H7 (cell line): ENCODE data around the gene ATP8B3. TPM values are rescaled to one million over a fixed set of nuclear protein-coding genes. Genes with fewer than 3 reads are reported as not detected.

Experiments used
- DNase-seq: peaks from one replicate; pipeline ENCODE4 v3.0.0; 2012
- H3K27me3 ChIP-seq: 2 replicates; pipeline ENCODE4 v1.6.0; 2011; ENCODE audit warnings: mild to moderate bottlenecking, low read length; ENCODE audit not compliant: control insufficient read depth, insufficient read depth
- H3K36me3 ChIP-seq: replicated peaks from 2 replicates; pipeline ENCODE4 v1.5.1; 2011; ENCODE audit warnings: low read length; ENCODE audit not compliant: control insufficient read depth, insufficient read depth
- H3K4me3 ChIP-seq: 2 replicates; pipeline ENCODE4 v1.5.1; 2011; ENCODE audit warnings: low read depth, mild to moderate bottlenecking, control low read depth, low read length, moderate library complexity; ENCODE audit not compliant: insufficient read depth
- total RNA-seq: library from RNA; depleted of rRNA; stranded (reverse); fragments of >200 nt; shearing (Covaris generic); gene quantifications from 2 replicates; pipeline ENCODE4 v1.2.3, GENCODE V29; 2014

Gene ATP8B3
- total RNA-seq, 1 experiment from 2014 or later, result 7.4 TPM

DNA sequence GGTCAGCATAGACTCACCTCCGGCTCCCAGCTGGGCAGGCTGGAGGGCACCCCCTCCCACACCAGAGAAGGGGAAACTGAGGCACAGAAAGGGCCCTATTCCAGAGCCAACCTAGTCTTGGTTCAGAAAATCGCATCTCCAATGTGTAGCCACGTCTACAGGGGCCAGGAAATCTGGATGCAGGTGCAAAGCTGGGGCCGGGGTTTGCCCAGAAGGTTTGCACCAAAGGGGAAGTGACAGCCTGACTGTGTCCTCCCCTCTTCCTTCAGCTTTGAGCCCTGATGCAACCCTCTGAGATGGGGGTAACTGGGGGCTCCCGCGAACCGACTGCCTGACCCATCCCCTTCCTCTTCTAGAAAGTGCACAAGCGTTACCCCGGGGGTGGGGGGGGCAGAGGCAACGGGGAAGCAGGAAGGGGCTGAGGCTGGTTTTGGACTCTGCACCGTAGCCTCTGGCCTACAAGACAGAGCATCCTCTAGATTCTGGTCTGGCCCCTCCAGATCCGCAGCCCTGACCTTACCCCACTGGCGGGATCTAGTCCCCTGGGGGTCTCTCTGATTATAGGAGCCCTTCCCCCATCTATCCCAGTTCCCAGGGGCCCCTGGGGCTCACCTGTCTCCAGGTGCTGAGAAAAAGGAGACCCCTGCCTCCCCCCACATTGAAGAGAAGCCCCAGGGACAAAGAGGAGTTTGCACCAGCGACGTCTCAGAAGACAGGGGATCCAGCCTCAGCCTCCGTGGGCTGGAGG lies 59.9 kb downstream of the ATP8B3 start:
- DNase-seq, result peak; percentile 66
- peaks cover 97% of the 10 kb centered on the region for H3K27me3 ChIP-seq
- H3K4me3 ChIP-seq, result no peak overlapping the region
- no peaks in the 10 kb centered on the region for H3K36me3 ChIP-seq

DNA sequence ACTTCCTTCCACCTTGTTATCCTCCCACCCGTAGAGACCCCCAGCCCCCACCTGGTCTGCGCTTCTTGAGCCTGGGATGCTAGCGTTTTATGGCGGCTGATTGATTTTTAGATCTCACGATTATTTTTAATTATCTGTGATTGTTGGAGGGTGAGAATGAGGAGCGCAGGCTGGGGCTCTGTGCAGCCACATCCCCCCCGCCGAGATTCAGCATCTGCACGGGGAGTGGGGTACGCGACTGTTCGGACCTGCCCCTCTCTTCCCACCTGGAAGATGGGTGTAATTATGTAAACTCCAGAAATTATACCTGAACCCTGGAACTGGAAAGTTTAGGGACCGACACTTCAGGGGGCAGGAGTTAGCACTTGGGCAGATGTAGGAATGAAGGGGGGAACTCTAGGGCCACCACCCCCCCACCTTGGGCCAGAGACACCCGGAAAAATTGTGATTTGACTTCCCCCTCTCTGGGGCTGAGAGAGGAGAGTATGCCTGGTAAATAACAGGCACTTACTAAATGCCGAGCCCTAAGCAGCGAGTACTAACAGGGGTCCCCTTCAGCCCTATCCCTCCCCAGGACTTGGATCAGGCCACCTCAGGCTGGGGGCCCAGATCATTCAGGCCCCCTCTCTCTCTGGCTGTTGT lies 60.6 kb downstream of the ATP8B3 start:
- Histone ChIP-seq H3K27me3 (peaks cover 97% of the 10 kb centered on the region), H3K36me3 (no peaks in the 10 kb centered on the region), H3K4me3 (no peak overlapping the region)
- DNase-seq, result peak; percentile 55

DNA sequence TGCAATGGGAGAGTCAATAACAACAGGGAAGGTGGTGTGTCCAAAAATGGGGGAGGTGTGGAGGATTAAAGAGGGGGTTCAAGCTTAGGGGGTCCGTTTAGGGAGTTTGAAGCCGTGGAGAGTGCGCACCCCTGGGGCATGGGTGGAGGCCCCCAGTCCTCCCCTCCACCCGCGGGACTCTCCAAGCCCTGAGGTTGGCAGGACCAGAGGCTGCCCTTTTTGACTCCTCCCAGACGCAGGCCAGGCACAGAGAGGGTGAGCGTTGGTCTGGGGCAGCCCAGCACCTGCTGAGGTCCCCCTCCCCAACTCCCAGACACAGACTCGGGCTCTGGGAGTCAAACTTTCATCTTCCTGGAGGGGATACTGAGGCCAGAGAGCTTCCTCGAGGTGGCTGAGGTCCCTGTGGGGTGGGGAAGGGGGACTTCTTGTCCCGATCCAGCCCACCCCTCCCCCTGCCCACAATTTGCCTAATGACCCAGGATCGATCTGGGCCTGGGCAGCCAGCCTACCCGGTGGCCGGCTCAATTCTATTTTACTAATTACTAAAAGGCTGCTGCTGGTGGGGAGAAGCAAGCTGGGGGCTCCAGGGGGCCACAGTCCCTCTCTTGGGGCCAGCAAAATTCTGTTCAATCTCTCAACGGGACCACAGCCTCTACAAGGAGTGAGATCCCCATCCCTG lies 61.6 kb downstream of the ATP8B3 start:
- Histone ChIP-seq H3K36me3 (no peaks in the 10 kb centered on the region), H3K4me3 (no peak overlapping the region), H3K27me3 (peaks cover 92% of the 10 kb centered on the region)
- DNase-seq, result peak; percentile 57

DNA sequence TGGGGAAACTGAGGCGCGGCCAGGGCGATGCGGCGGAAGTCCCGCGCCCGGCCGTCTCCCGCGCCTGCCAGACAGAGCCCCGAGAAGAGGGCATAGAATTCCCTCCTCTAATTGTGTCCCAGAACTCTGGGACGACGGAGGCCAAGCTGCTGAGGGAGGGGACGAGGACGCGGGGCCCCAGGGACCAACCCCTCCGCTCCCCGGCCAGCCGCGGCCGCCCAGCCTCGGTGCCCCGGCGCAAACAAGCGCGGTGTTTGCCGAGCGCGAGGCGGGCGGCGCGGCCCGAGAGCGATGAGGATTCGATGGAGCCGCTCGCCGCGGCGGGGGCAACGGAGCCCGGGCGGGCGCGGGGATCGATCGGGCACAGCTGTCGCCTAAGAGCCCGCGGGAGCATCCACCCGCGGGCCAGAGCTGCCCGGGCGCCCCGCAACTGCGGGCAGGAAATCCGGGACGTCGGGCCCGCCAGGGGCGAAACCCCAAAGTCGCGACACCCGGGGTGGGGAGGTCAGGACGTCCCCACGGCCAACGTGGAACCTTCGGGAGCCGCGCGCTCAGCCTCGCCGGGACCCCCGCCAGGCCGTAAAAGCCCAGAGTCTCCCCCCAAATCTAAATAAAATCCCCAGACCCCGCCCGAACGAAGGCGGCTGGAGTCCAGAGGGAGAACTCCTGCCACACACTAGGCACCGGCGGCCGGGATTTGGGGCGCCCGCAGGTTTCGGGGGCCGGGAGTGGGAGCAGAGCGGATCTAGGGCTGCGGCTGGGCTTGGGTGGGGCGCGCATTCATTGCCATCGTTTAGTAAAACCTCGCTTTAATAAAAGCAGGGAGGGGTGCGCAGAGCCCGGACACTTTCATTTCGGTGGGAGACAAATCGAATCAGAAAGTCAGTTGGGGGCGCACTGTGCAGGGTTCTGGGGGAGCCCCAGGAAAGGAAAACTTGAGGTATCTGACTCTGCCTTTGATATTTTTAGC lies 62.4 kb downstream of the ATP8B3 start:
- Histone ChIP-seq H3K27me3 (peaks cover 92% of the 10 kb centered on the region), H3K36me3 (no peaks in the 10 kb centered on the region), H3K4me3 (no peak overlapping the region)
- peak; percentile 83 for DNase-seq

DNA sequence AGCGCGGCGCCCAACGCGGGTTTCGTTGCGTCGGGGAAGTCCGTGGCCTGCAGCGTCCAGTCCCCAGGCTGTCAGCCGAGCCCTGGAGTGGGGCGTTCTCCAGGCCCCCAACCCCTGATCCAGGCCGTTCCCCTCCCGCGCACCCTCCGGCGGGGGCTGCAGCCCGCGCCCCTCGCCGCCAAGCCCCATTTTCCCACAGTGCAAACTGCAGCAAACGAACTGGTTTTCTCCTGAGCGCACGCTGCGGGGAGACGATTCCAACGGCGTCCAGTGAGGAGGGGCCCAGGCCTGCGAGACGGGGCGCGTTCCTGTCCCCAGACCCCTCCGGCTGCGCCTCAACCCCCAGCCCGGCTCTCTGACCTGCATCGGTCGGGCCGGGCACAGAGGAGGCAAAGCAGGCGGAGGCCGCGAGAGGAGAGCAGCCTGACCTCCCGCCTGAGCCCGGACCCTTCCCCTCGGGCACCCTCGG lies 63.2 kb downstream of the ATP8B3 start:
- no peak overlapping the region for H3K4me3 ChIP-seq
- H3K36me3 ChIP-seq, result no peaks in the 10 kb centered on the region
- peak; percentile 81 for DNase-seq
- H3K27me3 ChIP-seq, result peaks cover 90% of the 10 kb centered on the region

DNA sequence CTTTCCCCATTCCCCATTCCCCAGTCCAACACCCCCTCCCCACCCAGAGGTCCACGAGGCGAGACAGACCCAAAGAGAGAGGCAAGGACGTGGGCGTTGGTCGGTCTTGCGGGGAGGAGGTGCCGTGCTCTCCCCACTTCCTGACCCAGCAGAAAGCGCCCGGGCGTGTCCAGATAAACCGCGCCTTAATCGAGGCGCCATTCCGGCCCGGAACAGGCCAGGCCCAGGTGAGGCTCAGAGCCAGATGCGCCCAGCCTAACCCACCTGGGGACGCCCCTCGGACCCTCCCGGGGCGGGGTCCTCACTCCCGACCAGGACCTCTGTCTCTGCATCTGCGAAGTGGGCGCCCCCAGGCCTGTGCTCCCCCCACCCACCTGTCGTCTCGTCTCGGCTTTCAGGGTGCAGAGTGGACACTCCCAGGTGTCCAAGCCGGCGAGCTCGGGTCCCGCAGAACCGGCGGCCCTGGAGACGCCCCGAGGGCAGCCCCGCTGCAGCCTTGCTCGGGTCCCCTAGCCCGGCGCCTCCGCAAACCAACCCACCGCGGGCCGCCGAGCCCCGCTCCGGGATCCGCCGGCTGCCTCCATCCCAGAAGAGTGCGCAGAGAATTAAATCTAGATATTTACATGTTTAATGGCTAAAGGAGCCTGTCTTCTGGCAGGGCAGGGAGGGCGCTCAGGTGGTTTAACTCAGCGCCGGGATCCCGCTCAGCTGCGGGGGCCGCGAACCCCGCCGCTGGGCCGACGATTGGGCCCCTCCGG lies 63.8 kb downstream of the ATP8B3 start:
- DNase-seq, result peak; percentile 87
- Histone ChIP-seq H3K27me3 (peaks cover 86% of the 10 kb centered on the region), H3K36me3 (no peaks in the 10 kb centered on the region), H3K4me3 (peak overlapping the region; percentile 29)

DNA sequence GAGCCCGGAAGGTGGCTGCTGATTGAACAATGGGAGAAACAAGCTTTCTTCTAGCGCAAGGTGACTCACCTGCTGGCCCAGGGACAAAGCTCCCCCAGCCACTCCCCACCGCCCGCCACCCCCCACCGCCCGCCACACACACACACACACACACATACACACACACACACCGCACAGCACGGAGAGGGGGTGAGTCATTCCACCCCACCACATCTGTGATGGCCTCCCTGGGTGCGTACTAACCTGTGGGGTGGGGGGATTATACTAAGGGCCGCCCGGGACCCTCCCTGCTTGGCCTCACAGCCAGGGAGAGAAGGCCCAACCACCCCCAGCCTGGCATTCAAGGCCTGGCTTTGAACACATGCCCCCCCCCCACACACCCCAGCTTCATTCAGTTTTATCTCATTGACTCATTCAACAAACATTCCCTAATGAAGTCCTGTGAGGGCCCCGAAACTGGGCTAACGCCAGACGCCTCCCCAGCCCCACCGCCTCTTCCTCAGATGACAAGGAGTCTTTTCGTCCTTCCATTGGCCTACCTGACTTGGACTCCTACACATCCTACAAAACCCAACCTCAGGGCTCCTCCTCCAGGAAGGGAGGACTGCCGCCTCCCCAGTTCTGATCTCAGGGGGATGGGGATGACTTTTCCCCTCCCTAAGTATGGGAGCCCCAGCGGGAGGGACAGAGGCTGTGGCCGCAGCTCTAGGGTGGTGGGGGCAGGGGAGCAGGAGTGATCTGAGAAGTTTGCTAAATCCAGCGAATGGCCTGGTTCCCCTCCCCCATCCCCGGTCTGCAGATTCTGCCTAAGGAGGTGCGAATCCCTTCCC lies 64.6 kb downstream of the ATP8B3 start:
- Histone ChIP-seq H3K4me3 (peak overlapping the region; percentile 29), H3K36me3 (no peaks in the 10 kb centered on the region), H3K27me3 (peaks cover 80% of the 10 kb centered on the region)
- peak; percentile 89 for DNase-seq

DNA sequence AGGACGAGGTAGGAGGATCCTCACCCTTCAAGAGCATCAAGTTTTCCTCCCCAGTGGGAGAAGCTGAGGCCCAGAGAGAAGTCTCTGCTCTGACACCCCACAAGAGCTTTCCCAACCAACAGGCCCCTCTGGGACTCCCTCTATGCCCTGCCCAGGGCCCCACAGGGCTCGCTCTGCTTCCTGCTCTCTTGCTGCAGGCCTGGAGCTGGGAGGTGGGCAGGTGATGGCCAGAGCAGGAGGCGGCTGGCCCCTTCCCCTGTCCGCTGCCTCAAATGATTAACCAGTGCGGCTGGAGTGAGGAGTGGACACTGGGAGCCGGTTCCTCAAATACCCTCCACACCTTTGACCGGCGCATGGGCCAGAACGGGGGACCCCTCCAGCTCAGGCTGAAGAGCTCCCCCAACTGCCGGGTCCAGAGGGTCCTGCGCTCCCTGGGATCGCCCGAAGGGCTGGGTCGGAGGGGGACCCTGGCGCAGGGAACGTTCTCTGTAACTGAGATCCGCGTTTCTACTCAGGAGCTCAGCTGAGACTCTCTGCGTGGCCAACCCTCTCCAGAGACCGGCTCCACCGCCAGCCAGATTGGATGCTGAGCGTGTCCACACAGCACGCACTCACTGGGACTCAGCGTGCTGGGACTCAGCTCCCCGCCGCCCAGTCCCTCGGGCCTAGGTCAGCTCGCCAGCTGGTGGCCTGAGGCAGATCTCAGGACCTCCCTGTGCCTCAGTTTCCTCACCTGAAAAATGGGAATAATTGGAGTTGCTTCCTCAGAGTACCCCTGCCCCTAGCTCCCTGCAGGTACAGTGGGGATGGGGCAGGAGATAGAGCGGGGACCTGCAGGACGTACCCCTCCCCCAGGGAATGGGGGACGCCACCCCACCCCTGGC lies 65.4 kb downstream of the ATP8B3 start:
- DNase-seq, result peak; percentile 79
- Histone ChIP-seq H3K36me3 (no peaks in the 10 kb centered on the region), H3K4me3 (peak overlapping the region; percentile 6; the same call in 1 of the 2 replicates), H3K27me3 (peaks cover 72% of the 10 kb centered on the region)

DNA sequence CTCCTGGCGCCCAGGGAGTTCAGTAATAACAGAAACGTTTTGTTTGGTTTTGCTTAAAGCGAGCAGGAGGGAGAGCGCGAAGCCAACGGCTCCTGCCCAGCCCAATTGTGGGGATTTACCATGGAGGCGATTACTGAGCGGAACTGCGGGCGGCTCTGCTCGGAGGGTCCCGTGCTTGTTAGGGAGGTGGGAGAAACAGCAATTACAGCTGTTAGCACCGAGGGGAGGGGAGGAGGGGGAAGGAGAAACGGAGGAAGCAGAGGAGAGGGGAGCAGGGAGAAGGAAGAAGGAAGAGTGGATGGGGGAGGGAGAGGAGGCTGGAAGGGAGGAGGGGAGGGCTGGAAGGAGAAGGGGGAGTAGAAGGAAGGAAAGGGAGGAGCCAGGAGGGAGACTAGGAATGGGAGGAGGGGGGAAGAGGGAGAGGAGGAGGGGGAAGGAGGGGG lies 66.5 kb downstream of the ATP8B3 start:
- DNase-seq, result no peak
- H3K27me3 ChIP-seq, result peaks cover 61% of the 10 kb centered on the region
- H3K36me3 ChIP-seq, result no peaks in the 10 kb centered on the region
- H3K4me3 ChIP-seq, result peak overlapping the region; percentile 26

DNA sequence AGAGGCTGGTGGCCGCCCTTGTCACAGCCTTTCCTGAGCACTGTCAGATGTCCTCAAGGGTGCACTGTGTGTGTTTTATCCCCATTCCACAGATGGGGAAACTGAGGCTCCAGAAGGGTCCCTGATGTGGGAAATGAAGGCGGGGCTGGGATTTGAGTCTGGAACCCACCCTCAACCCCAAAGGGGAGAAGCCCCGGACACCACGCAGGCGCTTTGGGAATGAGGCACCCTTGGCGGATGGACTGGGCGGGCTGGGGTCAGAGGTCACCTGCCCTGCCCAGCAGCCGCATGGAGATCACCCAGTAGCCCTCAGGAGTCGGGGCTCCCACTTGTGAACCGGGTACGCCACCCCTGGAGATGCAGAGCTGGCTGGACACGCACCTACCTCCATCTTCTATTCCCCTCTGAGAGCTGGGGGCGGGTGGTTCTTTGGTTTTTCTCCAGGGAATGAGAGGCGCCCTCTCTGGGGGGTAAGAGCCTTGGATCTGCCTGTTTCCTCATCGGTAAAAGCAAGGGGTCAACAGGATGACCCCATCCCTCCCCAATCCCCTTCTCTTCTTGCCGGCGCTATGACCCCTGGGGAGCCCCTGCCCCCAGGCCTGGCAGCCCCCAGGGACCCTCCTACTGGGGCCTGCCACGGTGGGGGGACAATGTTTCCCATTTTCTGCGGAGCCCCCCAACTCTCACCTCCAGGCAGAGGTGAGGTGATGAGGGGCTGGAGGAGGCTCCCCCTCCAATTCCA lies 67.1 kb downstream of the ATP8B3 start:
- no peaks in the 10 kb centered on the region for H3K36me3 ChIP-seq
- H3K27me3 ChIP-seq, result peaks cover 55% of the 10 kb centered on the region
- H3K4me3 ChIP-seq, result peak overlapping the region; percentile 26
- peak; percentile 78 for DNase-seq

DNA sequence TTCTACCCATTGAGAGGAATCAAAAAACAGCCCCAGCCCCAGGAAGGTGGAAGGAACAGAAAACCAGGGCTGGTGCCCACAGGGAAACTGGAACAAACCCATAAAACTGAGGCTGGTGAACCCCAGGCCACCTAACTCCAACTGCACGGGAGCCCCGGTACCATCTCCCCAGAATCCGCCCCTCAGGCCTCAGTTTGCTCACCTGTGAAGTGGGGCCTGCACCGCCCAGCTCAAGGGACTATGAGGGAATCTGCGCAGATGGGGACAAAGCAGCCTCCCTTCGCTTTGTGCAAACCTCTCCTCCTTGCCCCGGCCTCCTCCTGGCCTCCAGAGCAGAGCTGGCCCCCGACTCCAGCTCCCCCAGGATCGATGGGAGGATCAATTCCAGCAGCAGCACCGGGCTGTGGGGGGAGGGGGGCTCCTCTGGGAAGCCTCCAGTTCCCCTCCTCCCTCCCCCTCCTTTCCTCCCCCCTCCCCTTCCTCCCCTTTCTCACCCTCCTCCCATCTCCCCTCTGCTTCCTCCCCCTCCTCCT lies 67.9 kb downstream of the ATP8B3 start:
- no peak for DNase-seq
- no peak overlapping the region for H3K4me3 ChIP-seq
- H3K27me3 ChIP-seq, result peaks cover 49% of the 10 kb centered on the region
- no peaks in the 10 kb centered on the region for H3K36me3 ChIP-seq
